ENCODE results near the gene CLCN4.

The CLCN4 gene

GRCh38 chrX:10195425-10195824, 38.6 kb downstream of the CLCN4 start:
- no peak for DNase-seq (ENCODE audit: low read depth, low spot score)

GRCh38 chrX:10195947-10196346, 39.2 kb downstream of the CLCN4 start:
- DNase-seq (ENCODE audit: low read depth, low spot score): no peak

GRCh38 chrX:10197279-10198210, 40.8 kb downstream of the CLCN4 start:
- DNase-seq (ENCODE audit: low read depth, low spot score): no peak

DNA sequence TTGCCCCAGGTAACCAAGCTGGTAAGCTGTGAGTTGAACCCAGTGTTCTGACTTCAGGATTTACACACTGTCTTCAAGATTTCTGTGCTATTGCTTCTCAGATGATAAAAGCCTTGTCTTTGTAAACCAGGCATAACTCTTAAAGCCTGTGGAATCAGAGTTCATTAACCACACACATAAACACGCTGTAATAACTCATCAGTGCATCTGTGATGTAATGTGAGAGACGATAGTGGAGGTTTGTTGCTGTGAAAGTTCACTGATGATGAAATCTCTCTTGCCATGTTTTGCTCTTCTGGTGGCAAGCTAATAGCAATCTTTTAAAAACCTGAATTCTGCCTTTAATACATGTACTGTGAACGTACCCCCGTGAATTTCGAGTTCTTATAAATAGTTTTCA, 41.5 kb downstream of the CLCN4 start:
- no peak for DNase-seq (ENCODE audit: low read depth, low spot score)

DNA sequence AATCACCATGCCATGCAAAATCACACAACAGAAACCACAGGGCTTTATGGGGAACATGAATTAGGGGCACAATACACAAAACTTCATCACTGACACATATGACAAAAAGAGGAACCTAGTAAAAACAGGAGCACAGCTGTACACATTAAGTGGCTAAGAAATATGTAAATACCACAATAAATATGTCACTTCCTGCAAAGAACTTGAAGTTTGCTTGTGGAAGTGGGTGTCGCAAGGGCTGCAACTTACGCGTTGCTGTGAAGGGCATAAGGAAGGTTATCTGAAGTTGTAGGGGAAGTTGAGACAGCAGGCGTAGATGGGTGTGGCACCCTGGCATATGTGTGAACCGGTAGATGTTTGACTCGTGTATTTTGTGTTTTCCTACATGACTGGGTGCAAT, 42.4 kb downstream of the CLCN4 start:
- DNase-seq (ENCODE audit: low read depth, low spot score): no peak

DNA sequence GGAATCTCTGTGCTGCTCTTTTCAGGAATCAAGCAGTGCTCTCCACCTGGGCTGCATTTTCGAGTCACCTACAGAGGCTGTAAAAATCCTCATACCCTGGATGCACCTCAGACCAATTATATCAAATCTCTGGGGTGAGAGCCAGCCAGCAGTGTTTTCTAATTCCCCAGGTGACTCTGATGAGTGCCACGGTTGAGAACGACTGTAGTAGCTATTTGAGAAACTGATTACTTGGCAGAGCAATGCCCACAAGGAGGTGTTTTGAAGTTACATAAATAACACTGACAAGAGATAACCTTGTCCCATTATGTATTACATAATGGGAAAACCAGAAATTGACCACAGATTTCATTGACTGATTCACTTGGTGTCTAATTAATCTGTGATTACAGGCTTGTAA, 46.8 kb downstream of the CLCN4 start:
- no peak for DNase-seq (ENCODE audit: low read depth, low spot score)

GRCh38 chrX:10206317-10206716, 49.5 kb downstream of the CLCN4 start:
- no peak for DNase-seq (ENCODE audit: low read depth, low spot score)

GRCh38 chrX:10208281-10208856, 51.6 kb downstream of the CLCN4 start:
- DNase-seq (ENCODE audit: low read depth, low spot score): no peak

GRCh38 chrX:10208953-10209352, 52.2 kb downstream of the CLCN4 start:
- no peak for DNase-seq (ENCODE audit: low read depth, low spot score)

DNA sequence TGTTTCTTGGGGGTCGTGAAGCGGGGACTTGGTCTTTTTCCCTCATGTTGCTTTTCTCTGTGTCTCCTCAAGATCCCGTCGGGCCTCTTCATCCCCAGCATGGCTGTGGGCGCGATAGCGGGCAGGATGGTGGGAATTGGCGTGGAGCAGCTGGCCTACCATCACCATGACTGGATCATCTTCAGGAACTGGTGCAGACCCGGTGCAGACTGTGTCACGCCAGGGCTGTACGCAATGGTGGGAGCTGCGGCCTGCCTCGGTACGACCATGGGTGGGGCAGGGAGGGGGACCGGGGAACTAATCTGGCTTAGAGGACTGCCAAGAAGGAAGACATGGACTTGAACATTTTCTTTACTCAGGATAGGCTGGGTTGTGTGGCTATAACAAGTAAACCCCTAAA, 55.6 kb downstream of the CLCN4 start:
- no peak for DNase-seq (ENCODE audit: low read depth, low spot score)

DNA sequence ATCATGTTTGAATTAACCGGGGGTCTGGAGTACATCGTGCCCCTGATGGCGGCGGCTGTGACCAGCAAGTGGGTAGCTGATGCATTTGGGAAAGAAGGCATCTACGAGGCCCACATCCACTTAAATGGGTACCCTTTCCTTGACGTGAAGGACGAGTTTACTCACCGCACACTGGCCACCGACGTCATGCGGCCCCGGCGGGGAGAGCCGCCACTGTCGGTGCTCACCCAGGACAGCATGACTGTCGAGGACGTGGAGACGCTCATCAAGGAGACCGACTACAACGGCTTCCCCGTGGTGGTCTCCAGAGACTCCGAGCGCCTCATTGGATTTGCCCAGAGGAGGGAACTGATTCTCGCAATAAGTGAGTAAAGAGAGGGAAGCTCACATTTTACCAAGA, 56.9 kb downstream of the CLCN4 start:
- no peak for DNase-seq (ENCODE audit: low read depth, low spot score)

- DNase-seq (ENCODE audit: low read depth, low spot score): no peak
These were observed 59.4 kb downstream of the CLCN4 start for GRCh38 chrX:10216208-10216607.

DNA sequence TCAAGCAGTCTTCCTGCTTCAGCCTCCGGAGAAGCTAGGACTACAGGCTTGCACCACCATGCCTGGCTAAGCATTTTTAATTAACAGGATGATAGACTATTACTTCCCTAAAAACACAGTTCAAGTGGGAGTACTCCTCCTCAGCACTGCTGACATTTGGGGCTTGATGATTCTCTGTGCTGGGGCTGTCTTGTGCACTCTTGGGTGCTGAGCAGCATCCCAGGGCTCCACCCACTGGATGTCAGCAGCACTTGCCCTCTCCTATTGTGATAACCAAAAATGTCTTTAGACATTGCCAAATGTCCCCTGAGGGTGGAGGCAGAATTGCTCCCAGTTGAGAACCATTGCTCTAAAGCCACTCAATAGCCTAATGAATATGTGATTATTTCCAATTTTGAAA, 60.4 kb downstream of the CLCN4 start:
- DNase-seq (ENCODE audit: low read depth, low spot score): no peak

DNA sequence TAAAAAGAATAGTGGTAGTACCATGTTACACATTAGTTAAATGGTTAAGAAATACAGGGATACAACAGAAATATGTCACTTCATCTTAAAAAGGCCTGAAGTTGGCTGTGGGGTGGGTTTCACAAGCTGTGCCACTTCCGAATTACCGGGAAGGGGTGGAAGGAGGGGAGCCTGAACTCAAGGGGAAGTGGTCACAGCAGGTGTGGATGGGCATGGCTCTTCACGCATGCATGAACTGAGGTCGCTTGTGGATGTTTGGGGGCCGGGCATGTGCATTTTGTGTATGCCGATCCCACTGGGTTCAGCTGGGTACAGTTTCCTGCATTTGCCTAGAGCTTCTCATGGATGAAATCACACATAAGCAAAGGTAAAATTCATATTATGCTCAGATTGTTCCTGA, 64.9 kb downstream of the CLCN4 start:
- DNase-seq (ENCODE audit: low read depth, low spot score): no peak

- no peak for DNase-seq (ENCODE audit: low read depth, low spot score)
These were observed 66.5 kb downstream of the CLCN4 start for GRCh38 chrX:10223276-10223675.

GRCh38 chrX:10223781-10224180, 67.0 kb downstream of the CLCN4 start:
- DNase-seq (ENCODE audit: low read depth, low spot score): no peak

DNA sequence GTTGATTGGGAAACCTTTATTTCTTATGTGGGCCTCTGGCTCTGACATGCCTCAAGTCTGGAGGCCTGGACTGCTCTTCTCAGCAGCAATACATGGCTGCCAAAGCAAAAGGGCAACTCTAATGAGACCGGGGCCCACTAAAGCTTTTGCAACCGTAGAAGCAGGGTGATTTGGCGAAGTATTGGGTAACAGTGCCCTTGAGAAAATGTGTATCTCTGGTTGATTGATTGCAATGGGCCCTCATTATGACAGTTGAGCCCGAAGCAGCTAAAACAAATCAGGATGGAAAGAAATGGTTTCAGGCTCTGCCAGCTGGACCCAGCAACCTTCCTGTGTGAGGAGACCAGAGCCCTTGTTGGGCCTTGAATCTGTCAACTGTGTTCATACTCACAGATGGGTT, 73.4 kb downstream of the CLCN4 start:
- DNase-seq (ENCODE audit: low read depth, low spot score): no peak

DNA sequence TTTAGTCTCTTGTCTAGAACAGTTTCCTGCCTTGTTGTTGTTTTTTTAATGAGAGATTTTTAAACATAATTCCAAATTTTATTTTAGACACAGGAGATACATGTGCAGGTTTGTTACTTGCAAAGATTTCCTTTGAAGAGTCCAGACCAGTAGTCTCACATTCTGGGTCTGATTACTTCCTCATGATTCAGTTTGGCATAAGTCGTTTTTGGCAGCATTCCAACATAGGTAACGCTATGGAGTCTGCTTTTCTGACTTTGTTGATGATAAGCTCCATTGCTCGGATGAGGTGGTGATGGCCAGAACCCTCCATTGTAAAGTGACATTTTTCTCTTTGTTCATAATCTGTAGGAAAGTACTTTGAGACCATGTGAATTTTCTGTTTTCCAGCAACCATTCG, 74.7 kb downstream of the CLCN4 start:
- DNase-seq (ENCODE audit: low read depth, low spot score): no peak

GRCh38 chrX:10233173-10233572, 76.4 kb downstream of the CLCN4 start:
- DNase-seq (ENCODE audit: low read depth, low spot score): no peak

GRCh38 chrX:10233696-10234095, 76.9 kb downstream of the CLCN4 start:
- no peak for DNase-seq (ENCODE audit: low read depth, low spot score)

DNA sequence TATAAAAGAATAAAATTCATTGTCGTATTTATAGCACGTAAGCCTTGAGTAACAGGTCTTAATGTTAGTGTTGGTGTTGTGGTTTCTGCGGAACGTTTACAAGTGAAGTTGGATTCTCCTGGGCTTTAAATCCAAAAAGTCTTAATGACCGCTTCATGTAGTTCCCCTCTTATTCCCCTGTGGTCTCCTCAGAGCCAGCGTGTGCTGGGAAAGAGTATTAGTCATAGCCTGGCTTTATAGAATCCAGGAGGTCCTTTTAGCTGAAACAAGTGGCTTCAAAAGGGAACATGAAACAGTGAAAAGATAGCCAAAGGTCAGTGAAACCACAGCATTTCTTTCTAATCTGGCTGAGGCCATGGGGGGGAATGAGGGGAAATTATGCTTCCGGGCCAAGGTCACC, 79.1 kb downstream of the CLCN4 start:
- no peak for DNase-seq (ENCODE audit: low read depth, low spot score)

DNA sequence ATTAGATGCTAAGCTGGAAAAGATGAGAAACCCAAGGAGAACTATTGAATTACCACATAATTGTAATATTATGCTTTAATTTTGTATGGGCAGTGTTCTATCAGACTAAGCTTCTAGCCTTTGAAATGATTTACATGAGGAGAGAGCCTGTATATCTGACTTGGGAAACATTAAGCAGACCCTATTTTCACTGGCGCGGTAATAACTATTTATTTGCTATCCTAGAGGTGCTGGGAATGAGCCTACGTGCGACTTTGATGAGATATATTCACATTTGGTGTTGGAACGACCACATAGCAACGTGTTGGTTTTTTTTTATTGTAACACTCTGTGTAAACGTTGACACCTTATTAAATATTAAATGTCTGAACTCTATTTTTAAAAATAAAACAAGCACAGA, 80.5 kb downstream of the CLCN4 start:
- no peak for DNase-seq (ENCODE audit: low read depth, low spot score)

GRCh38 chrX:10239611-10240064, 82.9 kb downstream of the CLCN4 start:
- DNase-seq (ENCODE audit: low read depth, low spot score): no peak
